ENCODE results near the gene MILR1. TPM values are rescaled to one million over a fixed set of nuclear protein-coding genes. Genes with fewer than 3 reads are reported as not detected.
"Not testable (repeated sequence)": the region's sequence is repeated elsewhere in the genome, so short reads cannot be mapped to it uniquely, and the experiment has no call there.

MILR1 gene
- total and polyA plus RNA-seq, 12 donors: 1.0 to 13.3 (median 1.3) TPM

DNA sequence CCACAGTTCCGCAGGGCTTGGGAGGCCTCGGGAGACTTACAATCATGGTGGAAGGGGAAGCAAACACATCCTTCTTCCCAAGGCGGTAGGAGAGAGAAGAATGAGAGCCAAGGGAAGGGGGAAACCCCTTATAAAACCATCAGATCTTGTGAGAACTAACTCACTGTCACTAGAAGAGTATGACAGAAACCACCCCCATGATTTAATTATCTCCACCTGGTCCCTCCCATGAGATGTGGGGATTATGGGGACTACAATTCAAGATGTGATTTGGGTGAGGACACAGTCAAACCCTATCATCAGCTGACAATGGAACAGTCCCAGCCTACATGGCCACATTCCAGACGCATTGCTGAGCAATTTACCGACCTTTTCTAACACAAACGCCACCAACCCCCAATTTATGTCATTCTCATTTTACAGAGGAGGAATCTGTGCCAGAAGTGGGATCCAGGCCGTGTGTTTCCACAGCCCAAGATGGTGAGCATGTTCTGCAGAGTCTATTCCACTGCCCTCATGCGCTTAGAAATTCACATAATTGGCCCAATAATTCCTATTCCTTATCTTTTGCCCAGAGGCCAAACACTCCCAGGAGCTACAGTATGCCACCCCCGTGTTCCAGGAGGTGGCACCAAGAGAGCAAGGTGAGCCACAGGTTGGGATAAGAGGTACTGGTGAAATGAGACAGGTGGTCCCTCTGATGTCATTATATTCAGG, 17.3 kb downstream of the MILR1 start:
- Histone ChIP-seq H3K9me3 (no peaks in the 10 kb centered on the region), H3K27ac (no peak overlapping the region), H3K4me3 (no peak overlapping the region), H3K36me3 (peaks cover 0 to 93% (median 0%) of the 10 kb centered on the region in 9 donors), H3K27me3 (no peaks in the 10 kb centered on the region), H3K4me1 (peaks cover 0 to 5% (median 0%) of the 10 kb centered on the region in 9 donors)
- 68 to 70% methylated on average over 9 of the region's 9 CpGs for WGBS, 2 donors
- ATAC-seq: no peak
- intact Hi-C loops (cut with DNase I): no loop called here
- no peak for DNase-seq
- no peak for TF ChIP-seq CTCF (IDR thresholded peaks at IDR 0.05)

- H3K27me3 ChIP-seq; H3K4me3 ChIP-seq; H3K9me3 ChIP-seq; DNase-seq; H3K4me1 ChIP-seq; H3K27ac ChIP-seq; ATAC-seq; intact Hi-C loops (cut with DNase I): not testable (repeated sequence)
- peaks cover 0 to 91% (median 0%) of the 10 kb centered on the region in 9 donors for H3K36me3 ChIP-seq
- 74 to 86% methylated on average over 1 of the region's 1 CpG for WGBS, 2 donors
These were observed 17.9 kb downstream of the MILR1 start for GRCh38 chr17:64466834-64467233.

GRCh38 chr17:64470625-64471024, 21.7 kb downstream of the MILR1 start:
- no peak for TF ChIP-seq CTCF (IDR thresholded peaks at IDR 0.05)
- no peak overlapping the region for H3K27ac ChIP-seq
- ATAC-seq (no peak), DNase-seq (no peak)
- no peaks in the 10 kb centered on the region for H3K27me3 ChIP-seq
- intact Hi-C loops (cut with DNase I): no loop called here
- WGBS, 2 donors: 78 to 81% methylated on average over 4 of the region's 4 CpGs
- H3K4me1 ChIP-seq: no peaks in the 10 kb centered on the region
- H3K9me3 ChIP-seq: no peaks in the 10 kb centered on the region
- peaks cover 0 to 67% (median 0%) of the 10 kb centered on the region in 9 donors for H3K36me3 ChIP-seq
- H3K4me3 ChIP-seq: no peak overlapping the region

DNA sequence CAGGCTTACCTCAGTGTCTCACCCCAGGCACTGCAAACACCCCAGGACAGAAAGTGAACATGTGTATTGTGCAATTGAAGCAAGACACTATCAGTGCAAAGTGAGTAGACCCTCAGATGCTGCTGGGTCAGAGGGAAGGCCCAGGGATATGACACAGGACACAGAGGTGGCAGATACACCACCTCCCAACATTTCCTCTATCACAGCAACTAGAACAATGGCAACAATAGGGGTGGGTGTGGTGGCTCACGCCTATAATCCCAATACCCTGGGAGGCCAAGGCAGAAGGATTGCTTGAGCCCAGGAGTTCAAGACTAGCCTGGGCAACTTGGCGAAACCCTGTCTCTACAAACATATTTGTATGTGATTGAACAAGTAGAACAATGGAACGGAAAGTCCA, 22.5 kb downstream of the MILR1 start:
- H3K27me3 ChIP-seq: no peaks in the 10 kb centered on the region
- H3K4me1 ChIP-seq: no peaks in the 10 kb centered on the region
- no peak overlapping the region for H3K4me3 ChIP-seq
- H3K27ac ChIP-seq: no peak overlapping the region
- TF ChIP-seq CTCF (IDR thresholded peaks at IDR 0.05): no peak
- no peaks in the 10 kb centered on the region for H3K9me3 ChIP-seq
- intact Hi-C loops (cut with DNase I): no loop called here
- peaks cover 0 to 66% (median 0%) of the 10 kb centered on the region in 9 donors for H3K36me3 ChIP-seq
- ATAC-seq: no peak
- WGBS, 2 donors: 87 to 95% methylated on average over 3 of the region's 3 CpGs
- no peak for DNase-seq

DNA sequence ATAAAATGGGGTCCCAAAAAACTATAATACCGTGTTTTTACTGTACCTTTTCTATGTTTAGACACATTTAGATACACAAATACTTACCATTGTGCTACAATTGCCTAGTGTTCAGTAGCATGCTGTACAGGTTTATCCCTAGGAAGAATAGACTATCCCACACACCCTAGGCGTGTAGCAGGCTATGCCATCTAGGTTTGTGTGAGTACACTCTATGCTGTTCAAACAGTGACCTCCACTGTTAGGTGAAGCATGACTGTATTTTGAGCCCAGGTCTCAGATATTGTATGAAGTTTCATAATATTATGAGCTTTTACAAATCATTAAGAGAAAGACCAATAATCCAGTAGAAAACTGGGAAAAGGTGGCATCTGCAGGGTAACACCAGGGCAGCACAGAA, 23.6 kb downstream of the MILR1 start:
- ATAC-seq (no peak), DNase-seq (no peak)
- Histone ChIP-seq H3K27ac (no peak overlapping the region), H3K36me3 (peaks cover 0 to 63% (median 0%) of the 10 kb centered on the region in 9 donors), H3K9me3 (no peaks in the 10 kb centered on the region), H3K4me3 (no peak overlapping the region), H3K27me3 (no peaks in the 10 kb centered on the region), H3K4me1 (no peaks in the 10 kb centered on the region)
- 95 to 96% methylated on average over 2 of the region's 2 CpGs for WGBS, 2 donors
- intact Hi-C loops (cut with DNase I): no loop called here
- TF ChIP-seq CTCF (IDR thresholded peaks at IDR 0.05): no peak

All from heart right ventricle (tissue), 16 donors.